Spleen (tissue), 7 donors: ENCODE data around the gene USP21.

Source experiments
- CTCF ChIP-seq, 11 experiments: fragments of 200-600 bp in 7 of 11; fragments of 450-650 bp in 4 of 11; sonication (generic) in 4 of 11; IDR thresholded peaks in 8 of 11; conservative IDR thresholded peaks in 3 of 11; 1 replicate in 7 of 11; 2 replicates in 4 of 11; pipeline versions ENCODE4 v1.4.0 to v1.8.0; 2016 to 2021; ENCODE audit warnings: antibody characterized with exemption in 11 of 11, inconsistent platforms in 4 of 11, mild to moderate bottlenecking in 1 of 11
- POLR2A ChIP-seq, 3 donors: fragments of 450-650 bp; IDR thresholded peaks; one replicate each; pipeline ENCODE4 v1.5.1; 2017; ENCODE audit warnings: antibody characterized with exemption in 3 of 3, mild to moderate bottlenecking in 1 of 3
- donor health status: DM: no; HTN: no; CAD: no; lungs with moderate emphysema.
- donor health status: DM: no; HTN: no; CAD: no.
- donor health status: DM: no; HTN: no; CAD: no.

GRCh38 chr1:161128591-161129420, 30.5 kb upstream of the USP21 start:
- TF ChIP-seq POLR2A (IDR thresholded peaks at IDR 0.05): no peak
- no peak for TF ChIP-seq CTCF (IDR thresholded peaks at IDR 0.05 in 8 of 11, conservative IDR thresholded peaks at IDR 0.05 in 3 of 11)
